ENCODE data around the gene FTSJ3. TPM values are rescaled to one million over a fixed set of nuclear protein-coding genes. Genes with fewer than 3 reads are reported as not detected.

FTSJ3 gene
- total RNA-seq, 2 donors from 2014 or later = 24.3 to 58.0 TPM

- no peaks in the 10 kb centered on the region for H3K27me3 ChIP-seq
- H3K27ac ChIP-seq = peak overlapping the region; percentile 33 to 46
- H3K9me3 ChIP-seq = no peaks in the 10 kb centered on the region
- peaks cover 98% of the 10 kb centered on the region for H3K36me3 ChIP-seq
- TF ChIP-seq, protein P1, sequence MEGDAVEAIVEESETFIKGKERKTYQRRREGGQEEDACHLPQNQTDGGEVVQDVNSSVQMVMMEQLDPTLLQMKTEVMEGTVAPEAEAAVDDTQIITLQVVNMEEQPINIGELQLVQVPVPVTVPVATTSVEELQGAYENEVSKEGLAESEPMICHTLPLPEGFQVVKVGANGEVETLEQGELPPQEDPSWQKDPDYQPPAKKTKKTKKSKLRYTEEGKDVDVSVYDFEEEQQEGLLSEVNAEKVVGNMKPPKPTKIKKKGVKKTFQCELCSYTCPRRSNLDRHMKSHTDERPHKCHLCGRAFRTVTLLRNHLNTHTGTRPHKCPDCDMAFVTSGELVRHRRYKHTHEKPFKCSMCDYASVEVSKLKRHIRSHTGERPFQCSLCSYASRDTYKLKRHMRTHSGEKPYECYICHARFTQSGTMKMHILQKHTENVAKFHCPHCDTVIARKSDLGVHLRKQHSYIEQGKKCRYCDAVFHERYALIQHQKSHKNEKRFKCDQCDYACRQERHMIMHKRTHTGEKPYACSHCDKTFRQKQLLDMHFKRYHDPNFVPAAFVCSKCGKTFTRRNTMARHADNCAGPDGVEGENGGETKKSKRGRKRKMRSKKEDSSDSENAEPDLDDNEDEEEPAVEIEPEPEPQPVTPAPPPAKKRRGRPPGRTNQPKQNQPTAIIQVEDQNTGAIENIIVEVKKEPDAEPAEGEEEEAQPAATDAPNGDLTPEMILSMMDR (IDR thresholded peaks at IDR 0.05) = no peak
- H3K4me1 ChIP-seq = peaks cover 0 to 24% of the 10 kb centered on the region in 2 donors
- no peak overlapping the region for H3K4me3 ChIP-seq
- no peak for DNase-seq (ENCODE audit: low spot score)
These were observed 8.3 kb downstream of the FTSJ3 start for GRCh38 chr17:63819131-63819530.

DNA sequence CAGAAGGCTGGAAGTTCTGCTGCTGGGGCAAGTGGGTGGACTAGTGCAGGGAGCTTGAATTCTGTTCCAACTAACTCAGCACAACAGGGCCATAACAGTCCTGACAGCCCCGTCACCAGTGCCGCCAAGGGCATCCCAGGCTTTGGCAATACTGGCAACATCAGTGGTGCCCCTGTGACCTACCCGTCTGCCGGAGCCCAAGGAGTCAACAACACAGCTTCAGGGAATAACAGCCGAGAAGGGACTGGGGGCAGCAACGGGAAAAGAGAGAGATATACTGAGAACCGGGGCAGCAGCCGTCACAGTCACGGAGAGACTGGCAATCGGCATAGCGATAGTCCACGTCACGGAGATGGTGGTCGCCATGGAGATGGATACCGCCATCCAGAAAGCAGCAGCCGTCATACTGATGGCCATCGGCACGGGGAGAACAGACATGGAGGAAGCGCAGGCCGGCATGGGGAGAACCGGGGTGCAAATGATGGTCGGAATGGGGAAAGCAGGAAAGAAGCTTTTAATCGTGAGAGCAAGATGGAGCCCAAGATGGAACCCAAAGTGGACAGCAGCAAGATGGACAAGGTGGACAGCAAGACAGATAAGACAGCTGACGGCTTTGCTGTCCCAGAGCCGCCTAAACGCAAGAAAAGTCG lies 9.6 kb downstream of the FTSJ3 start:
- H3K27me3 ChIP-seq = no peaks in the 10 kb centered on the region
- H3K4me1 ChIP-seq = peaks cover 0 to 23% of the 10 kb centered on the region in 2 donors
- peaks cover 98% of the 10 kb centered on the region for H3K36me3 ChIP-seq
- no peak overlapping the region for H3K4me3 ChIP-seq
- H3K9me3 ChIP-seq = no peaks in the 10 kb centered on the region
- TF ChIP-seq, protein P1 (IDR thresholded peaks at IDR 0.05) = no peak
- DNase-seq (ENCODE audit: low spot score) = no peak
- H3K27ac ChIP-seq = no peak overlapping the region

DNA sequence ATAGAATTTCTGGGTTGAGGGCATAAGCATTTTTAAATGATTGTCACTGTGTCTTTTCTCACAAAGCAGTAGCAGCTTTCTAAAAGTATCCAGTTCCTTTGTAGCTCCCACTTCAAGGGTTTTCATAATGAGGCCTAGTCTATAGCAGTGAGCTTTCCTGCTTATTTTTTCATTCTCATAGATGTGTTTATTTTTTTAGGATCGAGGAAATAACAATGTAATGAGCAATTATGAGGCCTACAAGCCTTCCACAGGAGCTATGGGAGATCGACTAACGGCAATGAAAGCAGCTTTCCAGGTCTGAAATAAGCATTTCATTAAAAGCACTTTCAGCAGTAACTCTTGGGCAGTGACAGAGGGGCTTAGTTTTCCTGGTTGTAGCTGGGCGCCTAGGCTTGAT lies 10.8 kb downstream of the FTSJ3 start:
- Histone ChIP-seq H3K27ac (no peak overlapping the region), H3K4me1 (peaks cover 0 to 18% of the 10 kb centered on the region in 2 donors), H3K9me3 (no peaks in the 10 kb centered on the region), H3K4me3 (no peak overlapping the region), H3K36me3 (peaks cover 98% of the 10 kb centered on the region), H3K27me3 (no peaks in the 10 kb centered on the region)
- DNase-seq (ENCODE audit: low spot score) = no peak
- TF ChIP-seq, protein P1 (IDR thresholded peaks at IDR 0.05) = no peak

DNA sequence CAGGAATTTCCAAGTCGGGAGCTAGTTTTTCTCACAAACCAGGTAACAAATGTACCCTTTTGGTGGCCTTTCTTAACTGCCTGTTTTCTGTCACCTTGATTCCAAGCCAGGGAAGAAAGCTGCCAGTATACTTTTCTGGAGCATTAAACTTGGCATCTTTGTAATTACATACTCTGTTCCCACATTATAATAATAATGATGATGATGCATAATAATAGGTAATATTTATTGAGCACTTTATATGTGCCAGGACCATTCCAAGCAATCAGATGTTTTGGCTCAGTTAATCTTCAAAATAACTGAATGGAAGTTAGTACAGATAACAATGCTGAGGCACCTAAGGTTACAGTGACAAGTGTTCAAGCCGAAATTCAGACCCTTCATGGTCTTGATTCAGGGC lies 11.3 kb downstream of the FTSJ3 start:
- Histone ChIP-seq H3K36me3 (peaks cover 98% of the 10 kb centered on the region), H3K27me3 (no peaks in the 10 kb centered on the region), H3K9me3 (no peaks in the 10 kb centered on the region), H3K4me1 (peaks cover 0 to 12% of the 10 kb centered on the region in 2 donors), H3K27ac (no peak overlapping the region), H3K4me3 (no peak overlapping the region)
- DNase-seq (ENCODE audit: low spot score) = no peak
- TF ChIP-seq, protein P1 (IDR thresholded peaks at IDR 0.05) = no peak

- TF ChIP-seq, protein P1 (IDR thresholded peaks at IDR 0.05) = no peak
- Histone ChIP-seq H3K27ac (no peak overlapping the region), H3K9me3 (no peaks in the 10 kb centered on the region), H3K36me3 (peaks cover 97% of the 10 kb centered on the region), H3K4me1 (no peaks in the 10 kb centered on the region), H3K27me3 (no peaks in the 10 kb centered on the region), H3K4me3 (no peak overlapping the region)
- DNase-seq (ENCODE audit: low spot score) = no peak
These were observed 17.5 kb downstream of the FTSJ3 start for GRCh38 chr17:63809970-63810369.

DNA sequence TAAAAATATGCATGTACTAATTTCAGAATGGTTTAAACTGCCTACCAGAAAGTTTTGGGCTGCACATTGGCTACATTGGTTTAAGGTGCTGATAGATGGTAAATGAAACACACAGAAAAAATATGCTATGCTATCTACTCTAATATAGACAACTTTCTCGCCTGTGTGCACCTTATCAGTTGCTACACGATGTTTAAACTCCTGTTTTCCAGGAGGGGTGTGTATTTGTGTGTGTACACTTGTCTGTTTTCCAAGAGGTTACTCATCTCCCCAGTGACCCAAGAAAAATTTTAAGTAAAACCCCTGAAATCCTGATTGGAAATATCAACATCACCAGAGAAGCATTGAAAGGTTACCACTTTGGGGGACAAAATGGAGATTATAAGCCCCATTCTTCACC lies 21.9 kb downstream of the FTSJ3 start:
- H3K27ac ChIP-seq = no peak overlapping the region
- H3K4me3 ChIP-seq = no peak overlapping the region
- peaks cover 95% of the 10 kb centered on the region for H3K36me3 ChIP-seq
- no peaks in the 10 kb centered on the region for H3K27me3 ChIP-seq
- TF ChIP-seq, protein P1 (IDR thresholded peaks at IDR 0.05) = no peak
- no peaks in the 10 kb centered on the region for H3K4me1 ChIP-seq
- no peaks in the 10 kb centered on the region for H3K9me3 ChIP-seq
- no peak for DNase-seq (ENCODE audit: low spot score)
